Measurements from ENCODE around the gene ULK2.

Gene ULK2

GRCh38 chr17:19724501-19725420 lies 143.0 kb downstream of the ULK2 start:
- DNase-seq = no peak

DNA sequence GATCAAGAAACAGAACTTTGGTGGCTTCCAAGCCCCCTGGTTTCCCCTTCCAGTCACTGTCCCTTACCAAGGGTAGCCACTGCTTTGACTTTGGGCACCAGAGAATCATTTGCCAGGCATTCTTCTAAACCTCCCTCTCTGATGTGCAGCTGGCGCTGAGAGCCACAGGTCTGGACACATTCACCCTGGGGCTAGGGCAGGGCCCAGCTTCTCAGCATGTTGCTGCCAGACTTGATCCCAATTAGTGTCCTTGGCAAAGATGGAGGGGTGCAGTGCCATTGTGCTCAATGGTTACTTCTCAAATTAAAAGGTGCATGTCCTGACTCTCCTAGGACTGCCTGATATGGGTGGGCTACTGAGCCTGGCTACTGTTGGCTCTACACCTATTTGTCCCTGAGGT lies 143.8 kb downstream of the ULK2 start:
- DNase-seq = no peak
